HG03457 (cell line): ENCODE data around the gene QRFP.
"Not testable (repeated sequence)": the region's sequence is repeated elsewhere in the genome, so short reads cannot be mapped to it uniquely, and the experiment has no call there.

ENCODE experiments used
- ATAC-seq: cut with Tn5 transposase; IDR thresholded peaks from one replicate; pipeline ENCODE4 v1.9.1; 2021; ENCODE audit warnings: moderate number of reproducible peaks; ENCODE audit not compliant: unreplicated experiment

Gene QRFP

DNA sequence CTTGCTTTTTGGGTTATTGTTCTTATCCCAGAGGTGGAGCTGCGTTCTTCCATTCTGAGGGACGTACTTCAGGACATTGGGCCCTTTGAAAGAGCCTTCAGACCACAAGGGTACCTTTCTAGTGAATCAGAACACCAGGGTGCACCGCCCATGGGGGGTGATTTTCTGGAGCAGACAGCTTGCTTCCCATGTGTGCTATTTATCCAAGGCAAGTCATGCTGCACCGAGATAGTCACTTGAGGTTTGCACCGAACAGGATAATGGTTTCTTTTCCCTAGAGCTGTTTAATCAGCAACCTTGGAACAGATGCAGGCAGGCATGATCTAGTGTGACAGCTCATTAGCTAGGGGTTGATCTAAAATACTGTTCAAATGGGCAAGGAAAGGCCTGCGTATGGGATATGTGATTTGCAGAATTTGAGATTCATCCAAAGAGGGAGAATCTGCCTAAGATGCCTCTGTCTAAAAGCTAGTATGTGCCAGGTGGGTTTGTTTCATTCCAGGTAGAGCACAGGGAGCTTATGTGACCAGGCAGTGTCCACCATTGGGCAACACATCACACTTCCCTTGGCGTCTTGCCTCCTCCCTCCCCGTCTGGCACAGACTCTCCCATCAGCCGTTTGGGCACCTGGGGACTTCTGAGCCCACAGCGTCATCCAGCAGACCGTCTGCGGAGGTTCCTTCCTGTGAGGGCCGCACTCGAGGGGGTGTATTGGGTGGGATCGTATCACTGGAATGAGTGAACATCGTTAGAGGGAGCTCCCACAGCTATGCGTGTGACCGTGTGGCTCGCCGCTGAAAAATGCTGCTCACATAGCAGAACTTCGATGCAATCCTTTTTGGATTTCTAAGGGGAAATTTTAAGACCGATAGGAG, 38.5 kb downstream of the QRFP start:
- ATAC-seq = no peak

DNA sequence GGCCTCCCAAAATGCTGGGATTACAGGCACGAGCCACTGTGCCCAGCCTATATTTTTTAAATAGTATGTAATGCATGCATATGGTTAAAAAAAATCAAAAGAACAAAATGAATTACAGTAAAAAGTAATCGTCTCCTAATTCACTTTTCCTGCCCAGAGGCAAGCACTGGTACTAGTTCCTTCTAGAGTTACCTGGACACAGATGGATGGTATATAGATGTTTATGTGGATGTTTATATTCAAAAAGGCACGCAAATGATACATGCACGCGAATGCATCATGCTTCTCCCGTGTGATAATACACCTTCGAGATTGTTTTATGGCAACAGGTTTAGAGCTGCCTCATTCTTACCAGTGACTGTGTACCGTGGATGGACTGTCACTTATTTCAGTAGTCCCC, 40.1 kb downstream of the QRFP start:
- no peak for ATAC-seq

- ATAC-seq = no peak
These were observed 41.8 kb downstream of the QRFP start for GRCh38 chr9:130854835-130855234.

GRCh38 chr9:130854092-130854491, 42.5 kb downstream of the QRFP start:
- no peak for ATAC-seq

DNA sequence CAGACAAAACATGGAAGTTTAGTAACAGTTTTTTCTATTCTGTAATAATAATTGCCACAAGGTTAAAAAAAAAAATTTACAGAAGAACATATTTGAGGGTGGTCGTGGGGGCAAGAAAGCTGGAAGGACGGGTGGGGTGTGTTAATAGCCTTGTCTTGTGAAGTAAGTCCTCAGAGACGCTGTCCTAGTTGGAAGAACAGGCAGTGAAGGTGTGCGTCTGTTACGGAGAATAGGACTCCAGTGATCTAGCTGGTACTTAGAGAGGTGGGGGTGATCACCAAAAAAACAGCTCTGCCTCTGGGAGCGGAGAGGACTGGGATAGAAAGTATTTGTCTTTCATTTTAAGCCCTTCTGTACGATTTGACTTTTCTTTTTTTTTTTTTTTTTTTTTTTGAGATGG, 43.8 kb downstream of the QRFP start:
- ATAC-seq = no peak

DNA sequence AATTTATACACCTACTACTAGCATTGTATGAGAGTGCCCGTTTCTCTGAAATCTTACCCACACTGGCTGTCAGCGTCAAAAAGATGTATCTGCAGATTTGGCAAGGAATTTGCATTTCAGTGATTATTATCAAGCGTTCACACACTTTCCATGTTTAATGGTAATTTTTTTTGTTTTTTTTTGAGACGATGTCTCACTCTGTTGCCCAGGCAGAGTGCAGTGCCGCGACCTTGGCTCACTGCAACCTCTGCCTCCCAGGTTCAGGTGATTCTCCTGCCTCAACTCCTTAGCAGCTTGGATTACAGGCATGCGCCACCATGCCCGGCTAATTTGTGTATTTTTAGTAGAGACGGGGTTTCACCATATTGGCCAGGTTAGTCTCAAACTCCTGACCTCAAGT, 47.3 kb downstream of the QRFP start:
- no peak for ATAC-seq

GRCh38 chr9:130848514-130848913, 48.1 kb downstream of the QRFP start:
- ATAC-seq = not testable (repeated sequence)

DNA sequence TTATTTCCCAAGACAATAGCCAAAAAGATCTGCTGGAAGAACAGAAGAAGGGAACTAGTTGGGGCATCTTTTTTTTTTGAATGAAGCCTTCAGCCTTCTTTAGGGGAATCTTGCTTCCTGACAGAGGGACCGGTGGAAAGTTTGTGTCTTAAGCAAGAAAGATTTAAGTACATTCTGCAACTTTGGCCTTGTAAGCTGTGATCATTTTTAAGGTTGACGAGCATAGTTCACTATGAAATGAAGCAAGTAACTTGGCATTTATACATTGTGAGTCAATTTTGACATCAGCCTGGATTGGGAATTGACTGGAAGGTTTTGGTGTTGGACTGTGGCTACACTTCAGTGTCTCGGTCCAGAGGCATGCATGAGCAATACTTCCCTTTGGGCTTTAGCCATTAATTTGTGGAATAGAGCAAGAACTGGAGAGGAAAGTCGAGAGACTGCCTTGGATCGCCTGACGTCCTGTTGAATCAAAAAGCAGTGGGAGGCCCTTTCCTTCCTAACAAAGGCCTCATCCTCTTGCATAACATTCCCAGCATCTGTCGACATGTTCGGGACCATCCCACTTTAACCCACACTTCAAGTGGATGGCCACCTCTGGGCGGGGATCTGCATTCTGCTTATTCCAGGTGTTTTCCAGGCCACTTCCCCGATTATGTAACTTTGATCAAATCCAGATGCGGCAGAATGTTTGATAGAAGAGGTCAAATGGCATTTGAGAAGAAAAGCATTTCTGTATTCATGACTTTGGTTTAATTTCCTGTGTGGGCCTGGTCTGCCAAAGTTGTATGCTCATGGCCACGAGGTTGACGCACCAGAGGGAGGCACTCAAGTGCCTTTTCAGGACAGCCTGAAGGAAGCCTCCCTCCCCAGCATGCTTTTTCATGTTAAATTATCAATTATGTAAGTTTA, 49.0 kb downstream of the QRFP start:
- no peak for ATAC-seq

DNA sequence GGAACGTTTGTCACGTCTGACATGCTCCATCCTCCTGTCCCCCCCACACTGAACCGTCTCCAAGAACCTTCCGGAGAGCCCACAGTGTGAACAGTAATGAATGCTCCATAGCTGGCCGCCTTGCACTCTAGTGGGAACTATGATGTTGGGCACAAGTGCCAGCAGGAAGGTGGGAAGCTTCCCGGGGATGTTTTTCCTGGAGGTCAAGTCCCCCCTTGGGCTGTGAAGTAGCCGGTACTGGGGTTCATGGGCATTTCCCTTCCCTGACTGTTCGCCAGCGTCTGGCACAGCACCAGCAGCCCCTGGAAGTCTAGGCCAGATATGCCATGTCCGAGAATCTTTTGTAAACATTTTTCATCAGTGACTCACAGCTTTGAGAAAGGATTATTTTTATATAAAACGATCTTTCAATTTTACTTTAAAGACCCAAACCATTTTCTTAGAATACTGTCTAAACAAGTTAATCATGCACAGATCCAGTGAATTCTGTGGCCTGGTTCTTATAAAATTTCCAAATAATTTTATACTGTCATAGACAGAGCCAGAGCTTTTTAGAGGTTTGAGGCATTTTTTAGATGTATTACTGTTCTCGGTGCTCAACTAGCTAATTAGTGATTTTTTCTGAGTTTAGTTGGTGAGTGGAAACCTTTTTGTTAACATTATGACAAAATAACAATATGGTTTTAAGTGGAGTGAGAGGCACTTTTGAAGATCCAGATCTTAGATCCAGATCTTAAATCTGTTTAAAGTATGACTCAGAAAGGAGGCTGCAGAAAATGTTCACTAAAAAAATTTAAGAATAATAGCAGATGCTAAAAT, 49.9 kb downstream of the QRFP start:
- ATAC-seq = no peak

DNA sequence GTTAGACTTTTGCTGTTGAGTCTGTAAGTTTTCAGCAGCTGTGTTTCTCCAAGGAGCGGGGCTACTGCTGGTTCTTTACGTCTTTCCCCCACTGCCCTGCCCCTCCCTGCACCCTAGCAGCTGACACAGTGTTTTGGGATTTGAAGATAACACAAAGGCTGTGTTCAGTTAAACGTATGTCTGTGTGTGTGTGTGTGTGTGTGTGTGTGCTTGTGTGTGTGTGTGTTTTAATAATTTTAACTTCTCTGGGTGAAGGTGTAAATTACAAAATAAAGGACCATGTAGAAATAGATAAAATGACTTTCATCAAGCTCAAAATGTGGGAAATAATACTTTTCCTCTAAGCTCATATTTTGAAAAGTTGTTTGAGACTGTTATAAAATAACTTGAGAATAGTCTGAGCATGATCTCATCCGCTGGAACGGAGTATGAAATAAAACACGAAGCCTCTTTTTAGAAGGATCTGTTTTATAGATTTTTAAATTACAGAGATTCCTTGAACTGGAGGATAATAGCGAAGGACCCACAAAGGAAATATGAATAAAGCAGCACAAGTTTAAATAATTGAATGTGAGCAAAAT, 50.6 kb downstream of the QRFP start:
- ATAC-seq = no peak

DNA sequence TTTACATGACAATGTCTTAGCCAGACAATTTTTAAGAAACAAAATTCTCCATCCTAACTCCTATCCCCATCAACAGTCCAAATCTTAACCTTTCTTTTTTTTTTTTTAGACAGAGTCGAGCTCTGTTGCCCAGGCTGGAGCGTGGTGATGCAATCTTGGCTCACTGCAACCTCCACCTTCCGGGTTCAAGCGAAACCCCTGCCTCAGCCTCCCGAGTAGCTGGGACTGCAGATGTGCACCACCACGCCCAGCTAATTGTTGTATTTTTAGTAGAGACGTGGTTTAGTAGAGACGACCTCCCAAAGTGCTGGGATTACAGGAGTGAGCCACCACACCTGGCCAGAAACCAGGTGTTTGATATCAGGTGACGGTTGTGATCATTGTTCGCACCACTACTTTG, 51.4 kb downstream of the QRFP start:
- no peak for ATAC-seq

DNA sequence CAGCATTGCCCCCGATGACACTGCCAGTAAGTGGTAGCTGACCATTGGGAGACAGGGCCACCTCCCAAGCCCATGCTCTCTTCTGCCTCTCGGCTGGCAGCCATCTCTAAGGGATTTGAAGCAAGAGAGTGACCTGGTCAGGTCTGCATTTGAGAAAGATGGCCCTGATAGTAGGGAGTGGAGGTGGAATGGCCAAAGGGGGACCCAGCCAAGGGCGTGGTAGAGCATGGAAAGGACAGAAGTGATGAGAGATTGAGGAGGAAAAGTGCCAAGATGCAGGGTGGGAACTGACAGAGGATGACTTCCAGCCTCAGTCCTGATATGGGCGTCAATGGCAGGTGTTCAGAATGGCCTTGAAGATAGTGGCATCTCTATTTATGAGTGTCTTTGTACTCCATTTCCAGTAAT, 52.6 kb downstream of the QRFP start:
- ATAC-seq = no peak

GRCh38 chr9:130843049-130843908, 53.3 kb downstream of the QRFP start:
- no peak for ATAC-seq
